GM10266 (cell line): ENCODE measurements around the gene ST3GAL2.
"Not testable (repeated sequence)": the region's sequence is repeated elsewhere in the genome, so short reads cannot be mapped to it uniquely, and the experiment has no call there.

Experiments used
- DNase-seq: peaks from one replicate; pipeline ENCODE4 v3.0.0; 2012; ENCODE audit errors: extremely low spot score
- CTCF ChIP-seq: IDR thresholded peaks from 2 replicates; pipeline ENCODE4 v1.5.1; 2012; ENCODE audit warnings: mild to moderate bottlenecking, low read depth; ENCODE audit not compliant: control insufficient read depth, insufficient read depth; ENCODE audit errors: missing control alignments

ST3GAL2 gene

DNA sequence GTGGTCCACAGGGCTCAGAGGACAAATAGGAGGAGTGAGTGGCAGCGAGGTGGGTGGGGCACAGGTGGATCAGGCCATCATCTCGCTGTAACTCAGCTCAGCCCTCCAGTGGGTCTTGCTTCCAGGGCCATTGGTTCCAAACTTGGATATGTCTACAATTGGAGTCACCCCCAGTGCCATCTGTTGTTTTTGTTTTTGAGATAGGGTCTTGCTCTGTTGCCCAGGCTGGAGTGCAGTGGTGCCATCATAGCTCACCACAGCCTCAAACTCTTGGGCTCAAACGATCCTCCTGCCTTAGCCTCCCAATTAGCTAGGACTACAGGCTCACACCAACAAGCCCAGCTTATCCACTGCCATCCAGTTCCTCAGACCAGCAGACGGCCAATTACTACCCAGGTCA lies 46.3 kb downstream of the ST3GAL2 start:
- TF ChIP-seq CTCF = no peak
- no peak for DNase-seq

GRCh38 chr16:70391881-70392481 lies 46.9 kb downstream of the ST3GAL2 start:
- DNase-seq = no peak
- no peak for TF ChIP-seq CTCF

- TF ChIP-seq CTCF = no peak
- no peak for DNase-seq
Observed at GRCh38 chr16:70391446-70391845, 47.5 kb downstream of the ST3GAL2 start.

DNA sequence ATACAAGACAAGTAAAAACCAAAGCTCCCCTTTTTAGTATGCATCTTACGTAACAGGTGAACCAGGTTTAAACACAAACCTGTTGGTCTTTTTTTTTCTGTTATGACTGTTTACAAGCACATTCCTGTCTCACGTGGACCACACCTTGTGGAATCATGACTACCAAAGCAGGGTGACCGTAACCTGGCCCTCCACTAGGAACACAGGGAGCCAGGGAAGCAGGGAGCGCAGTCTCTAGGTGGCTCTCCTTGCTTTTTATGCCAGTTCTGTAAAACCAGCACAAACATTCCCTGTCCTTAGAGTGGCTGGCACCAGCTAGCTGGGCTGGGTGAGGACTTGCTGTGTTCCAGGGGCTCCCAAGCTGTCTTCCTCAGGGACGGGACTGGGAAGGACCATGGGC lies 48.1 kb downstream of the ST3GAL2 start:
- no peak for DNase-seq
- no peak for TF ChIP-seq CTCF

- no peak for TF ChIP-seq CTCF
- no peak for DNase-seq
Observed at GRCh38 chr16:70388006-70388680, 50.8 kb downstream of the ST3GAL2 start.

DNA sequence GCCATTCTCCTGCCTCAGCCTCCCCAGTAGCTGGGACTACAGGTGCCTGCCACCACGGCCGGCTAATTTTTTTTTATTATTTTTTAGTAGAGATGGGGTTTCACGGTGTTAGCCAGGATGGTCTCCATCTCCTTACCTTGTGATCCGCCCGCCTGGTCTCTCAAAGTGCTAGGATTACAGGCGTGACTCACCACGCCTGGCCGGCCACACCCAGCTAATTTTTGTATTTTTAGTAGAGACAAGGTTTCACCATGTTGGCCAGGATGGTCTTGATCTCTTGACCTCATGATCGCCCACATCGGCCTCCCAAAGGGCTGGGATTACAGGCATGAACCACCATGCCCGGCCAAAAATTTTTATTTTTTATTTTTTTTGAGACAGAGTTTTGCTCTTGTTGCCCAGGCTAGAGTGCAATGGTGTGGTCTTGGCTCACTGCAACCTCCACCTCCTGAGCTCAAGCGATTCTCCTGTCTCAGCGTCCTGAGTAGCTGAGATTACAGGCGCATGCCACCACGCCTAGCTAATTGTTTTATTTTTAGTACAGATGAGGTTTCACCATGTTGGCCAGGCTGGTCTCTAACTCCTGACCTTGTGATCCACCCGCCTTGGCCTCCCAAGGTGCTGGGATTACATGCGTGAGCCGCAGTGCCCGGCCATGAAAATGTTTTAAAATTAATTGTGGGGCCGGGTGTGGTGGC lies 52.5 kb downstream of the ST3GAL2 start:
- DNase-seq = not testable (repeated sequence)

DNA sequence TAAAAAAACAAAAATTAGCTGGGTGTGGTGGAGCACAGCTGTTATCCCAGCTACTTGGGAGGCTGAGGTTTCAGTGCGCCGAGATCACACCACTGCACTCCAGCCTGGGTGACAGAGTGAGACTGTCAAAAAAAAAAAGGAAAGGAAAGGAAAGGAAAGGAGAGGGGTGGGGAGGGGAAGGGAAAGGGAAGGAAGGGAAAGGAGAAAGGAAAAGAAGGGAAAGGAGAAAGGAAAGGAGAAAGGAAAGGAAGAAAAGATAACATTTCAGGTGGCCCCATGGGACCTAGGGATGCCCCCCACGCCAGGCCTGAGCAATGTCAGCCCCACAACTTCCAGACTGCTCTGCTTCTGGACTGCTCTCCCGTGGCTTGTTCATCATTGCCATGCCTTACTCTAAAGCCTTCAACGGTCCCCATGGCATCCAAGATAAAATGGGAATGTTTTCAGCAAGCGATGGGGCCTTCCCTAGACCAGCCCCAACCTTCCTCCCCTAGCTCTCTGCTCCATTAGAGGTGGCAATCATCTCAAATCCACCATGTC lies 55.4 kb downstream of the ST3GAL2 start:
- no peak for TF ChIP-seq CTCF

More for the DNA sequence above, 55.4 kb downstream of the ST3GAL2 start:
- DNase-seq = no peak
